NB4 (cell line): ENCODE results near the gene MUC5B.

Experiments
- MAX ChIP-seq: IDR thresholded peaks from 2 replicates; pipeline ENCODE4 v1.6.1; 2011; ENCODE audit warnings: low read depth, low read length
- POLR2A ChIP-seq: IDR thresholded peaks from 2 replicates; pipeline ENCODE4 v1.6.1; 2011; ENCODE audit warnings: mild to moderate bottlenecking; ENCODE audit not compliant: insufficient read length; ENCODE audit errors: extremely low read depth
- TF ChIP-seq, protein P1 (sequence below): IDR thresholded peaks from one replicate; pipeline ENCODE4 v1.5.1; 2012; ENCODE audit warnings: low read depth, low read length

GRCh38 chr11:1208144-1208393 is 14.8 kb upstream of the MUC5B start:
- TF ChIP-seq, protein P1, sequence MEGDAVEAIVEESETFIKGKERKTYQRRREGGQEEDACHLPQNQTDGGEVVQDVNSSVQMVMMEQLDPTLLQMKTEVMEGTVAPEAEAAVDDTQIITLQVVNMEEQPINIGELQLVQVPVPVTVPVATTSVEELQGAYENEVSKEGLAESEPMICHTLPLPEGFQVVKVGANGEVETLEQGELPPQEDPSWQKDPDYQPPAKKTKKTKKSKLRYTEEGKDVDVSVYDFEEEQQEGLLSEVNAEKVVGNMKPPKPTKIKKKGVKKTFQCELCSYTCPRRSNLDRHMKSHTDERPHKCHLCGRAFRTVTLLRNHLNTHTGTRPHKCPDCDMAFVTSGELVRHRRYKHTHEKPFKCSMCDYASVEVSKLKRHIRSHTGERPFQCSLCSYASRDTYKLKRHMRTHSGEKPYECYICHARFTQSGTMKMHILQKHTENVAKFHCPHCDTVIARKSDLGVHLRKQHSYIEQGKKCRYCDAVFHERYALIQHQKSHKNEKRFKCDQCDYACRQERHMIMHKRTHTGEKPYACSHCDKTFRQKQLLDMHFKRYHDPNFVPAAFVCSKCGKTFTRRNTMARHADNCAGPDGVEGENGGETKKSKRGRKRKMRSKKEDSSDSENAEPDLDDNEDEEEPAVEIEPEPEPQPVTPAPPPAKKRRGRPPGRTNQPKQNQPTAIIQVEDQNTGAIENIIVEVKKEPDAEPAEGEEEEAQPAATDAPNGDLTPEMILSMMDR, result no peak
- TF ChIP-seq MAX (no peak), POLR2A (no peak)
